ENCODE measurements around the gene CRLF1.

GRCh38 chr19:18571564-18572344 is 34.8 kb downstream of the CRLF1 start, which contains the start of gene UBA52:
- no peak for TF ChIP-seq GATA2 (IDR thresholded peaks at IDR 0.05; ENCODE audit: low read depth, low read length)
- no peak for TF ChIP-seq GATA3 (IDR thresholded peaks at IDR 0.05; ENCODE audit: low read depth, low read length)

All from SH-SY5Y (cell line).